Measurements from ENCODE around the gene TRAPPC8.

TRAPPC8 gene

DNA sequence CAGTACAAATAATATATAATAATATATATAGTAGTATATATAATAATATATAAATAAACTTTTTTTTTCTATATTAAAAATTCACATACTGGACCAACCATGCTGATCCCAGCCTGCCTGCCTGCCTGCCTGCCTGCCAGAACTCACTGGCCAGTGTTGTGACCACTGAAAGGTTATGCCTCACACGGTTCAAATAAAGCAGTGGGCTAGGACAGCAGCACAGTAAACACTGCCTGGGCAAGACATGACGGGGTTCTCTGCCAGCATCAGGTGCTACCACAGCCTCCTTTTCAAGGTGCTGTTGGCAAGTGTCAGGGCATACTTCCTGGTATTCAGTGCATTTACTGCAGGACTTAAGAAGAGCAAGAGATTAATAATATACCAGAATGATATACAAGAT is 67.6 kb downstream of the TRAPPC8 start:
- no peak for TF ChIP-seq ZFX (IDR thresholded peaks at IDR 0.05; ENCODE audit: borderline replicate concordance)
- TF ChIP-seq, protein P1, sequence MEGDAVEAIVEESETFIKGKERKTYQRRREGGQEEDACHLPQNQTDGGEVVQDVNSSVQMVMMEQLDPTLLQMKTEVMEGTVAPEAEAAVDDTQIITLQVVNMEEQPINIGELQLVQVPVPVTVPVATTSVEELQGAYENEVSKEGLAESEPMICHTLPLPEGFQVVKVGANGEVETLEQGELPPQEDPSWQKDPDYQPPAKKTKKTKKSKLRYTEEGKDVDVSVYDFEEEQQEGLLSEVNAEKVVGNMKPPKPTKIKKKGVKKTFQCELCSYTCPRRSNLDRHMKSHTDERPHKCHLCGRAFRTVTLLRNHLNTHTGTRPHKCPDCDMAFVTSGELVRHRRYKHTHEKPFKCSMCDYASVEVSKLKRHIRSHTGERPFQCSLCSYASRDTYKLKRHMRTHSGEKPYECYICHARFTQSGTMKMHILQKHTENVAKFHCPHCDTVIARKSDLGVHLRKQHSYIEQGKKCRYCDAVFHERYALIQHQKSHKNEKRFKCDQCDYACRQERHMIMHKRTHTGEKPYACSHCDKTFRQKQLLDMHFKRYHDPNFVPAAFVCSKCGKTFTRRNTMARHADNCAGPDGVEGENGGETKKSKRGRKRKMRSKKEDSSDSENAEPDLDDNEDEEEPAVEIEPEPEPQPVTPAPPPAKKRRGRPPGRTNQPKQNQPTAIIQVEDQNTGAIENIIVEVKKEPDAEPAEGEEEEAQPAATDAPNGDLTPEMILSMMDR (IDR thresholded peaks at IDR 0.05) = no peak
- no peak overlapping the region for H3K27ac ChIP-seq

DNA sequence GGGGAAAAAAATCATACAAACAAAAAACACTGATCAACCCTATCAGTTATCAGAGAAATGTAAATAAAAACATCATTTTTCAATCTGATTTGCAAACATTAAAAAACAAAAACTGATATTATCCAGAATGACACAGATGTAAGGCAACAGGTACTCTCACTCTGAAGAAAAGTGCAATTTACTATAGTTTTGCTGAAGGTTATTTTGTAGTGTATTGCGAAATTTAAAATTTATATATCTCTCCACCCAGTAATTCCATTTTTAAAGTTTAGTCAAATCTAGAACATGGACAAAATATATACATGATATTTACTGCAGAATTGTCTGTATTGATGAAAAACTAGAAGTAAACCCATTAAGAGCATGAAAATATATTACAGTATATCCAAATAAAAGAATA is 79.8 kb downstream of the TRAPPC8 start:
- no peak for TF ChIP-seq ZFX (IDR thresholded peaks at IDR 0.05; ENCODE audit: borderline replicate concordance)
- TF ChIP-seq, protein P1 (IDR thresholded peaks at IDR 0.05) = no peak
- H3K27ac ChIP-seq = no peak overlapping the region

DNA sequence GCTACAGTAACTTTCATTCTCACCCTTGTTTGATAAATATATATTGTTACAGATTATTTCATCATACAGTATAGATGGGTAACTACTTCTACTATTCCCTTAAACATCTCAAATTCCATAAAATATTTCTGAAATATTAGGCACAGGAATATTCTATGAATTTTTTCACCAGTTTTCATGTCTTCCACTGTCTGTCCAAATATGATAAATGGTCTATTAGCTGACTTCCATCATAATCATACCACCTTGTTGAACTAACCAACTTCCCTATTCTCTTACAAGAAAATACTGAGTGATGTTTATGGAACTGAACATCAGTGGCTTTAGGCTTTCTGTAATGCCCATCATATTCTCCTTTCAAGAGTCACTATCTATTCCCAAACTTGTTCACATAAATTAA is 82.4 kb downstream of the TRAPPC8 start:
- H3K27ac ChIP-seq = no peak overlapping the region
- TF ChIP-seq, protein P1 (IDR thresholded peaks at IDR 0.05) = no peak
- TF ChIP-seq ZFX (IDR thresholded peaks at IDR 0.05; ENCODE audit: borderline replicate concordance) = no peak

DNA sequence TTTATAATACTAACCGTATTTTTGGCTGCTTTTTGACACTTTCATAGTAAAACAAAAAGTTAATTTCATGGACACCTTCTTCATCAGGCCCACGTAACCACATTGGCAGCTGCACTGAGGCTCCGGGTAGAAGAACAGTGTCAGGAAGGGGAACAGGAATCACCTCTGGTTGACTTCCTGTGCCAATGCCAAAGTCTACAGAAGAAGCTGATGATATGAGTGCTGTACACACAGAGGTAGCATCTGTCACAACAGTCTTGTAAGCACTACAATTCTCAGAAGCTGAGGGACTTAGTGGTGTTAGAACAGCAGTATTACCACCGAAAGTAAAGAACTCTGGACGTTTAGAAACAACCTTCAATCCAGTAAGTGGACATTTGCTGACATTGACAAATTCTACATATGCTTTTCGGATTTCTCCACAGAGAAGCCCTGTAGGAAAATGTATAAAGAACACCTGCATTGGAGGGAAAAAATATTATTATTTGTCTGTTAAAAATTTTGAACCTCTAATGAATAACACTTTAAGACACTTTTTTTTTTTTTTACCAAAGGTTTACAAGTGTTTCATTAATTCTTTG is 85.3 kb downstream of the TRAPPC8 start:
- TF ChIP-seq, protein P1 (IDR thresholded peaks at IDR 0.05) = no peak
- no peak for TF ChIP-seq ZFX (IDR thresholded peaks at IDR 0.05; ENCODE audit: borderline replicate concordance)
- no peak overlapping the region for H3K27ac ChIP-seq

DNA sequence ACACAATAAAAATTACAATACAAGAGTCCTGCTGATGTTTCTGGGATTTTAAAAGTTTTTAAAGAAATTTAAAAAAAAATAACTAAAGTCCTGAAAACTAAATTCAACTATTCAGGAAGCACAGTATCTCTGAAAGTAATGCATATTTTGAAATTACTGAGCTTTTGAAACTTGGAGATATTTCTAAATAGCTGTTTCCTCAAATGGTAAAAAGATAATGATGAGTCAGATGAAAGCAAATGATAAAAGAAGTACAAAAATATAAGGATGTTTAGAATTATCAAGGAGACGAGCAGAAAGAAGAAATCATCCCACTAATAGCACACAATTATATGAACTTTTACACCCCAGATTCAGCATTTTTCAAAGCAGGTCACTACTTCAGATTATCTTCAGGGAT is 92.1 kb downstream of the TRAPPC8 start:
- no peak overlapping the region for H3K27ac ChIP-seq
- no peak for TF ChIP-seq ZFX (IDR thresholded peaks at IDR 0.05; ENCODE audit: borderline replicate concordance)
- TF ChIP-seq, protein P1 (IDR thresholded peaks at IDR 0.05) = no peak

DNA sequence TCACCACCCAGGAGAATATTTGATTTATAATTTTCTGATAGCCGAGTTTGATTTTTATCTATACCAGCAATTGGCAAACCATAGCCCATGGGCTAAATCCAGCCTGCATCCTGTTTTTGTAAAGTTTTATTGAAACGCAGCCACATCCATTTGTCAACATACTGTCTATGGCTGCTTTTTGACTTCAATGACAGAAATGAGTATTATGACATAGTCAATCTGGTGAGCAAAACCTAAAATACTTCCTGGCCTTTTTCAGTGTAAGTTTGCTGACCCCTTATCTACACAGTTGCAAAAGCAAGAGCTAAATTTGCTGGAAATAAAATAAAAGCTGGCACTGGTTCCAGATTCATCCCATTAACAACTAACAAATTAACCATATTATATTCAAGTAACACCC is 102.4 kb downstream of the TRAPPC8 start:
- H3K27ac ChIP-seq = no peak overlapping the region
- no peak for TF ChIP-seq ZFX (IDR thresholded peaks at IDR 0.05; ENCODE audit: borderline replicate concordance)
- TF ChIP-seq, protein P1 (IDR thresholded peaks at IDR 0.05) = no peak

DNA sequence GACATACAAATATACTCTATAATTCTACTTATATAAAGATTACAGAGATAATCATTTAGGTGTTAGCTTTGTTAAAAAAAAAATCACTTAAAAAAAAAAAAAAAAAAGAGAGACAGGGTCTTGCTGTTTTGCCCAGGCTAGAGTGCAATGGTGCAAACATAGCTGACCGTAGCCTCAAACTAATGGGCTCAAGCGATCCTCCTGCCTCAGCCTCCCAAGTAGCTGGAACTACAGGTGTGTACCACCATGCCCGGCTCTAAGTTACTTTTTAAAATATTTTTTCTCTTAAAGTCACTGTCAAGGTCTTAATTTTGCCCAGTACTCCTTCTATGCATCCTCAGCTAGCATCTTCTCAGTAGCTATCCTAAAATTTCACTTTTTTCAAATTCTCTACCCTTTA is 105.0 kb downstream of the TRAPPC8 start:
- H3K27ac ChIP-seq = no peak overlapping the region
- TF ChIP-seq, protein P1 (IDR thresholded peaks at IDR 0.05) = no peak
- no peak for TF ChIP-seq ZFX (IDR thresholded peaks at IDR 0.05; ENCODE audit: borderline replicate concordance)

All from 22Rv1 (cell line).